Measurements from ENCODE around the gene ENOX2.

- TF ChIP-seq CTCF (IDR thresholded peaks at IDR 0.05; ENCODE audit: low read depth, low read length, poor library complexity, severe bottlenecking), result no peak
- TF ChIP-seq EZH2phosphoT487 (IDR thresholded peaks at IDR 0.05; ENCODE audit: borderline replicate concordance, low read length), result no peak
Observed at GRCh38 chrX:130878350-130879341, 24.4 kb downstream of the ENOX2 start.
